HG02870 (cell line): ENCODE data around the gene PLEKHM3.

Experiments used
- ATAC-seq: cut with Tn5 transposase; IDR thresholded peaks from one replicate; pipeline ENCODE4 v1.9.1; 2021; ENCODE audit warnings: mild to moderate bottlenecking, moderate library complexity; ENCODE audit not compliant: unreplicated experiment

Gene PLEKHM3

GRCh38 chr2:207895274-207895860, 130.0 kb downstream of the PLEKHM3 start:
- no peak for ATAC-seq

- no peak for ATAC-seq
These were observed 132.5 kb downstream of the PLEKHM3 start for GRCh38 chr2:207892716-207893402.

GRCh38 chr2:207891086-207891844, 134.1 kb downstream of the PLEKHM3 start:
- ATAC-seq: no peak

- no peak for ATAC-seq
These were observed 137.8 kb downstream of the PLEKHM3 start for GRCh38 chr2:207887500-207887899.

GRCh38 chr2:207885010-207885409, 140.3 kb downstream of the PLEKHM3 start:
- no peak for ATAC-seq

- no peak for ATAC-seq
These were observed 141.2 kb downstream of the PLEKHM3 start for GRCh38 chr2:207884127-207884526.

- ATAC-seq: peak; percentile 79
These were observed 142.1 kb downstream of the PLEKHM3 start for GRCh38 chr2:207883002-207883780.

GRCh38 chr2:207881902-207882301, 143.4 kb downstream of the PLEKHM3 start:
- no peak for ATAC-seq

GRCh38 chr2:207879536-207879935, 145.8 kb downstream of the PLEKHM3 start:
- no peak for ATAC-seq

GRCh38 chr2:207876842-207877535, 148.3 kb downstream of the PLEKHM3 start:
- no peak for ATAC-seq

GRCh38 chr2:207875473-207876212, 149.7 kb downstream of the PLEKHM3 start:
- ATAC-seq: no peak

GRCh38 chr2:207873794-207874193, 151.5 kb downstream of the PLEKHM3 start:
- ATAC-seq: no peak

GRCh38 chr2:207871911-207872310, 153.4 kb downstream of the PLEKHM3 start:
- ATAC-seq: no peak

- ATAC-seq: no peak
These were observed 153.8 kb downstream of the PLEKHM3 start for GRCh38 chr2:207871506-207871905.

- no peak for ATAC-seq
These were observed 154.5 kb downstream of the PLEKHM3 start for GRCh38 chr2:207870814-207871213.

- ATAC-seq: no peak
These were observed 155.2 kb downstream of the PLEKHM3 start for GRCh38 chr2:207869784-207870778.

- ATAC-seq: no peak
These were observed 156.3 kb downstream of the PLEKHM3 start for GRCh38 chr2:207868855-207869596.

GRCh38 chr2:207867905-207868304, 157.4 kb downstream of the PLEKHM3 start:
- no peak for ATAC-seq
